Astrocyte of the spinal cord (primary cell): Measurements from ENCODE around the gene ADCK2.

ENCODE experiments used
- DNase-seq: peaks from one replicate; pipeline ENCODE4 v3.0.0; 2011; ENCODE audit warnings: low read depth, low spot score
- H3K4me3 ChIP-seq: 2 replicates; pipeline ENCODE4 v1.5.1; 2011; ENCODE audit warnings: low read depth, mild to moderate bottlenecking, low read length, moderate library complexity
- CTCF ChIP-seq: IDR thresholded peaks from 2 replicates; pipeline ENCODE4 v1.5.1; 2012; ENCODE audit warnings: low read depth, mild to moderate bottlenecking, low read length, inconsistent platforms
- in situ Hi-C: cut with HindIII; loops from 2 replicates; pipeline ENCODE4 v1.10.0; 2017; ENCODE audit warnings: low sequenced_read_pairs

Gene ADCK2

GRCh38 chr7:140678081-140678815 is 5.5 kb downstream of the ADCK2 start:
- H3K4me3 ChIP-seq, result no peak overlapping the region
- in situ Hi-C loops, result no loop called here
- DNase-seq, result no peak
- no peak for TF ChIP-seq CTCF

GRCh38 chr7:140678816-140679130 is 6.0 kb downstream of the ADCK2 start:
- in situ Hi-C loops, result no loop called here
- no peak for TF ChIP-seq CTCF
- no peak overlapping the region for H3K4me3 ChIP-seq
- no peak for DNase-seq

GRCh38 chr7:140679186-140679585 is 6.4 kb downstream of the ADCK2 start:
- no peak for DNase-seq
- no peak overlapping the region for H3K4me3 ChIP-seq
- in situ Hi-C loops, result no loop called here
- no peak for TF ChIP-seq CTCF

DNA sequence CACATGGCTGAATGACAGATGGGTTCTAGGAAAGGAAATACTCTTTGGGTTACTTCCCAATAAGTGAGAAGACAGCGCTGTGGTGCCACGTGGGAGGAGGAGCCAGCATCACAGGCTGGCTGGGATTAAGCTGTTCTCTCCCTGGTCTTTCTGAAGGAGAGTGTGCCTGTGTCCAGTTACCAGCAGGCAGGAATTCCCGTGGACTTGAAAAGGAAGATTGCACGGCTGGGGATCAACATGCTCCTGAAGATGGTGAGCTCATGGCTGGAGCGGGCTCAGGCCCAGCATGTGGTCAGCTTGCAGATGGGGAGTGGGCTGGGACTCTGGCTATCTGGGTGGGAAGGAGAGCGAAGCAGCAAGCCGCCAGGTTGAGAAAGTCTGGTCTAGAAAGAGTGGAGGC is 8.1 kb downstream of the ADCK2 start:
- in situ Hi-C loops, result no loop called here
- TF ChIP-seq CTCF, result no peak
- no peak for DNase-seq

GRCh38 chr7:140681766-140682165 is 9.0 kb downstream of the ADCK2 start:
- TF ChIP-seq CTCF, result no peak
- in situ Hi-C loops, result no loop called here
- H3K4me3 ChIP-seq, result no peak overlapping the region
- no peak for DNase-seq

More for the DNA sequence above, 8.1 kb downstream of the ADCK2 start:
- H3K4me3 ChIP-seq, result no peak overlapping the region

GRCh38 chr7:140683657-140684056 is 10.9 kb downstream of the ADCK2 start:
- in situ Hi-C loops, result no loop called here
- no peak for DNase-seq
- H3K4me3 ChIP-seq, result no peak overlapping the region
- TF ChIP-seq CTCF, result no peak
